Panc1 (cell line): Measurements from ENCODE around the gene ZNF446.

ENCODE experiments used
- POLR2AphosphoS5 ChIP-seq: IDR thresholded peaks from 2 replicates; pipeline ENCODE4 v1.6.1; 2012; ENCODE audit warnings: mild to moderate bottlenecking, low read depth, low read length, moderate library complexity
- SIN3A ChIP-seq: IDR thresholded peaks from 2 replicates; pipeline ENCODE4 v1.6.1; 2012; ENCODE audit warnings: low read depth, mild to moderate bottlenecking, low read length, moderate library complexity, borderline replicate concordance; ENCODE audit not compliant: insufficient read depth
- TCF7L2 ChIP-seq: IDR thresholded peaks from 2 replicates; pipeline ENCODE4 v1.6.1; 2011; ENCODE audit warnings: mild to moderate bottlenecking, low read depth, low read length, inconsistent platforms
- TF ChIP-seq, protein P1 (sequence below): fragments of 450-650 bp; IDR thresholded peaks from 2 replicates; pipeline ENCODE4 v1.5.1; 2017; ENCODE audit warnings: mild to moderate bottlenecking
- TF ChIP-seq, protein P2 (sequence below), 2 experiments: IDR thresholded peaks; 2 replicates each; pipeline ENCODE4 v1.6.1; 2011 to 2012; ENCODE audit warnings: low read depth in 2 of 2, control low read depth in 1 of 2, low read length in 1 of 2, mild to moderate bottlenecking in 1 of 2, moderate library complexity in 1 of 2; ENCODE audit not compliant: insufficient read depth in 1 of 2

DNA sequence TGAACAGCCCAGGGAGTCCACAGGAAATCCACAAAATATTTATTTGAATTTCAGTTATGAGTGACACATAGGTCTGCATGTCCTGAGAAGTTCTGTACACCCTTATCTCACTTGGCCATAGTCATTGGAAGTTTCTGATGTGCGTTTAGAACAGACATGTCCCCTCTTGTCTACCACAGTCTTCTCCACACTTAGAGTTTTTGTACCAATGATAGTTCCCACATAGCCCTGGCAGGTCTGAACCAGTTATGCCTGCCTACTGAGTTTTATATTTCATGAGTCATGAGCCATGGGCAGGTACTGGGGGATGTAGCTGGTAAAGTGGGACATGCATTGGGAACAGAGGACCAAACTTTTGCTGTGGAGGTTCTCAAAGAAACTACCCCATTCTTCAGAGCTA is 47.5 kb upstream of the ZNF446 start:
- TF ChIP-seq, protein P1, sequence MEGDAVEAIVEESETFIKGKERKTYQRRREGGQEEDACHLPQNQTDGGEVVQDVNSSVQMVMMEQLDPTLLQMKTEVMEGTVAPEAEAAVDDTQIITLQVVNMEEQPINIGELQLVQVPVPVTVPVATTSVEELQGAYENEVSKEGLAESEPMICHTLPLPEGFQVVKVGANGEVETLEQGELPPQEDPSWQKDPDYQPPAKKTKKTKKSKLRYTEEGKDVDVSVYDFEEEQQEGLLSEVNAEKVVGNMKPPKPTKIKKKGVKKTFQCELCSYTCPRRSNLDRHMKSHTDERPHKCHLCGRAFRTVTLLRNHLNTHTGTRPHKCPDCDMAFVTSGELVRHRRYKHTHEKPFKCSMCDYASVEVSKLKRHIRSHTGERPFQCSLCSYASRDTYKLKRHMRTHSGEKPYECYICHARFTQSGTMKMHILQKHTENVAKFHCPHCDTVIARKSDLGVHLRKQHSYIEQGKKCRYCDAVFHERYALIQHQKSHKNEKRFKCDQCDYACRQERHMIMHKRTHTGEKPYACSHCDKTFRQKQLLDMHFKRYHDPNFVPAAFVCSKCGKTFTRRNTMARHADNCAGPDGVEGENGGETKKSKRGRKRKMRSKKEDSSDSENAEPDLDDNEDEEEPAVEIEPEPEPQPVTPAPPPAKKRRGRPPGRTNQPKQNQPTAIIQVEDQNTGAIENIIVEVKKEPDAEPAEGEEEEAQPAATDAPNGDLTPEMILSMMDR: no peak
- TF ChIP-seq TCF7L2 (no peak), SIN3A (no peak), POLR2AphosphoS5 (no peak)
- TF ChIP-seq, protein P2, sequence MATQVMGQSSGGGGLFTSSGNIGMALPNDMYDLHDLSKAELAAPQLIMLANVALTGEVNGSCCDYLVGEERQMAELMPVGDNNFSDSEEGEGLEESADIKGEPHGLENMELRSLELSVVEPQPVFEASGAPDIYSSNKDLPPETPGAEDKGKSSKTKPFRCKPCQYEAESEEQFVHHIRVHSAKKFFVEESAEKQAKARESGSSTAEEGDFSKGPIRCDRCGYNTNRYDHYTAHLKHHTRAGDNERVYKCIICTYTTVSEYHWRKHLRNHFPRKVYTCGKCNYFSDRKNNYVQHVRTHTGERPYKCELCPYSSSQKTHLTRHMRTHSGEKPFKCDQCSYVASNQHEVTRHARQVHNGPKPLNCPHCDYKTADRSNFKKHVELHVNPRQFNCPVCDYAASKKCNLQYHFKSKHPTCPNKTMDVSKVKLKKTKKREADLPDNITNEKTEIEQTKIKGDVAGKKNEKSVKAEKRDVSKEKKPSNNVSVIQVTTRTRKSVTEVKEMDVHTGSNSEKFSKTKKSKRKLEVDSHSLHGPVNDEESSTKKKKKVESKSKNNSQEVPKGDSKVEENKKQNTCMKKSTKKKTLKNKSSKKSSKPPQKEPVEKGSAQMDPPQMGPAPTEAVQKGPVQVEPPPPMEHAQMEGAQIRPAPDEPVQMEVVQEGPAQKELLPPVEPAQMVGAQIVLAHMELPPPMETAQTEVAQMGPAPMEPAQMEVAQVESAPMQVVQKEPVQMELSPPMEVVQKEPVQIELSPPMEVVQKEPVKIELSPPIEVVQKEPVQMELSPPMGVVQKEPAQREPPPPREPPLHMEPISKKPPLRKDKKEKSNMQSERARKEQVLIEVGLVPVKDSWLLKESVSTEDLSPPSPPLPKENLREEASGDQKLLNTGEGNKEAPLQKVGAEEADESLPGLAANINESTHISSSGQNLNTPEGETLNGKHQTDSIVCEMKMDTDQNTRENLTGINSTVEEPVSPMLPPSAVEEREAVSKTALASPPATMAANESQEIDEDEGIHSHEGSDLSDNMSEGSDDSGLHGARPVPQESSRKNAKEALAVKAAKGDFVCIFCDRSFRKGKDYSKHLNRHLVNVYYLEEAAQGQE (IDR thresholded peaks at IDR 0.05; ENCODE audit: insufficient read depth in 1 of 2, low read depth in 2 of 2, low read length in 1 of 2): no peak
